ENCODE results near the gene HACD4. TPM values are rescaled to one million over a fixed set of nuclear protein-coding genes. Genes with fewer than 3 reads are reported as not detected.
"Not testable (repeated sequence)": the region's sequence is repeated elsewhere in the genome, so short reads cannot be mapped to it uniquely, and the experiment has no call there.

The HACD4 gene
- total and polyA plus RNA-seq, 2 experiments from 2014 or later, result 1.7 to 2.5 TPM

DNA sequence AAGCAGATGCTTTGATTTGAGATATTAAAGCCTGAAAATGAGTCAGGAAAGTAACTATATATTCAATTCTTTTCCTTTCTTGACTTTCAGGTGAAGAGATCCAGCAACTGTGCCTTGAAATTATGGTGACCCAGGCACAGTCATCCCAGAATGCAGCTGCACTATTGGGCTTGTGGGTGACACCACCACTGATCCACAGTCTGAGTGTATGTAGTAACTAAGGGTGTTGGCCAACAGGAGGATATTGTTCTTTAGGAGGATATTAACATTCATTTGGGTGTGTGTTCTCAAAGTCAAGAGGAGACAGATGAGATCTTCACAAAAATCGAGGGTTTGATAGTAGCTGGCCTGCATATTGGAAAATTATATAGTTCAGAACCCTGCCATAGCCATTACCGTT lies 53.2 kb downstream of the HACD4 start (continued):
- TF ChIP-seq, protein P1, sequence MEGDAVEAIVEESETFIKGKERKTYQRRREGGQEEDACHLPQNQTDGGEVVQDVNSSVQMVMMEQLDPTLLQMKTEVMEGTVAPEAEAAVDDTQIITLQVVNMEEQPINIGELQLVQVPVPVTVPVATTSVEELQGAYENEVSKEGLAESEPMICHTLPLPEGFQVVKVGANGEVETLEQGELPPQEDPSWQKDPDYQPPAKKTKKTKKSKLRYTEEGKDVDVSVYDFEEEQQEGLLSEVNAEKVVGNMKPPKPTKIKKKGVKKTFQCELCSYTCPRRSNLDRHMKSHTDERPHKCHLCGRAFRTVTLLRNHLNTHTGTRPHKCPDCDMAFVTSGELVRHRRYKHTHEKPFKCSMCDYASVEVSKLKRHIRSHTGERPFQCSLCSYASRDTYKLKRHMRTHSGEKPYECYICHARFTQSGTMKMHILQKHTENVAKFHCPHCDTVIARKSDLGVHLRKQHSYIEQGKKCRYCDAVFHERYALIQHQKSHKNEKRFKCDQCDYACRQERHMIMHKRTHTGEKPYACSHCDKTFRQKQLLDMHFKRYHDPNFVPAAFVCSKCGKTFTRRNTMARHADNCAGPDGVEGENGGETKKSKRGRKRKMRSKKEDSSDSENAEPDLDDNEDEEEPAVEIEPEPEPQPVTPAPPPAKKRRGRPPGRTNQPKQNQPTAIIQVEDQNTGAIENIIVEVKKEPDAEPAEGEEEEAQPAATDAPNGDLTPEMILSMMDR (conservative IDR thresholded peaks at IDR 0.05; ENCODE audit: low read depth in 2 of 2), result no peak
- TF ChIP-seq ZNF331 (CRISPR knock-in tag; IDR thresholded peaks at IDR 0.05; ENCODE audit: low read depth), result no peak
- no peak for TF ChIP-seq STAT1 (IDR thresholded peaks at IDR 0.05; ENCODE audit: unreplicated experiment)
- TF ChIP-seq POLR2AphosphoS5 (IDR thresholded peaks at IDR 0.05; ENCODE audit: low read depth), result no peak
- TF ChIP-seq EZH2phosphoT487 (IDR thresholded peaks at IDR 0.05; ENCODE audit: unreplicated experiment), result no peak
- no peak for TF ChIP-seq ZNF114 (CRISPR knock-in tag; IDR thresholded peaks at IDR 0.05)
- TF ChIP-seq, protein P2, sequence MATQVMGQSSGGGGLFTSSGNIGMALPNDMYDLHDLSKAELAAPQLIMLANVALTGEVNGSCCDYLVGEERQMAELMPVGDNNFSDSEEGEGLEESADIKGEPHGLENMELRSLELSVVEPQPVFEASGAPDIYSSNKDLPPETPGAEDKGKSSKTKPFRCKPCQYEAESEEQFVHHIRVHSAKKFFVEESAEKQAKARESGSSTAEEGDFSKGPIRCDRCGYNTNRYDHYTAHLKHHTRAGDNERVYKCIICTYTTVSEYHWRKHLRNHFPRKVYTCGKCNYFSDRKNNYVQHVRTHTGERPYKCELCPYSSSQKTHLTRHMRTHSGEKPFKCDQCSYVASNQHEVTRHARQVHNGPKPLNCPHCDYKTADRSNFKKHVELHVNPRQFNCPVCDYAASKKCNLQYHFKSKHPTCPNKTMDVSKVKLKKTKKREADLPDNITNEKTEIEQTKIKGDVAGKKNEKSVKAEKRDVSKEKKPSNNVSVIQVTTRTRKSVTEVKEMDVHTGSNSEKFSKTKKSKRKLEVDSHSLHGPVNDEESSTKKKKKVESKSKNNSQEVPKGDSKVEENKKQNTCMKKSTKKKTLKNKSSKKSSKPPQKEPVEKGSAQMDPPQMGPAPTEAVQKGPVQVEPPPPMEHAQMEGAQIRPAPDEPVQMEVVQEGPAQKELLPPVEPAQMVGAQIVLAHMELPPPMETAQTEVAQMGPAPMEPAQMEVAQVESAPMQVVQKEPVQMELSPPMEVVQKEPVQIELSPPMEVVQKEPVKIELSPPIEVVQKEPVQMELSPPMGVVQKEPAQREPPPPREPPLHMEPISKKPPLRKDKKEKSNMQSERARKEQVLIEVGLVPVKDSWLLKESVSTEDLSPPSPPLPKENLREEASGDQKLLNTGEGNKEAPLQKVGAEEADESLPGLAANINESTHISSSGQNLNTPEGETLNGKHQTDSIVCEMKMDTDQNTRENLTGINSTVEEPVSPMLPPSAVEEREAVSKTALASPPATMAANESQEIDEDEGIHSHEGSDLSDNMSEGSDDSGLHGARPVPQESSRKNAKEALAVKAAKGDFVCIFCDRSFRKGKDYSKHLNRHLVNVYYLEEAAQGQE (IDR thresholded peaks at IDR 0.05; ENCODE audit: unreplicated experiment), result no peak
- TF ChIP-seq EZH2 (IDR thresholded peaks at IDR 0.05; ENCODE audit: low read depth, unreplicated experiment), result no peak

DNA sequence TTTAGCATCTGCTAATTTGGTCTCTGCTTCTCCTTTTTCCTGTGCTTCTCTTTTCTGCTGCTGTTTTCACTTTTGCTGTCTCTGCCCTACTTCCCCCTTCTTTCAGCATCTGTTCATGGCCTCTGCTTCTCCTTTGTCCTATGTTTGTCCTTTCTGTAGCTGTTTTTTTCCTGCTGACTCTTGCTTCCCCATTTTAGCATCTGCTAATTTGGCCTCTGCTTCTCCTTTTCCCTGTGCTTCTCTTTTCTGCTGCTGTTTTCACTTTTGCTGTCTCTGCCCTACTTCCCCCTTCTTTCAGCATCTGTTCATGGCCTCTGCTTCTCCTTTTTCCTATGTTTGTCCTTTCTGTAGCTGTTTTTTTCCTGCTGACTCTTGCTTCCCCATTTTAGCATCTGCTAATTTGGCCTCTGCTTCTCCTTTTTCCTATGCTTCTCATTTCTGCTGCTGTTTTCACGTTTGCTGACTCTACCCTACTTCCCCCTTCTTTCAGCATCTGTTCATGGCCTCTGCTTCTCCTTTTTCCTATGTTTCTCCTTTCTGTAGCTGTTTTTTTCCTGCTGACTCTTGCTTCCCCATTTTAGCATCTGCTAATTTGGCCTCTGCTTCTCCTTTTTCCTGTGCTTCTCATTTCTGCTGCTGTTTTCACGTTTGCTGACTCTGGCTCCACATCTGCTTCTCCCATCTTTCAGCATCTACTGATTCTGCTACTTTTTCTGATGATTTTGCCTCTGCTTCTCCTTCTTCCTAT lies 57.1 kb downstream of the HACD4 start:
- H3K79me2 ChIP-seq (replicated peaks; ENCODE audit: insufficient read depth); H4K20me1 ChIP-seq (replicated peaks; ENCODE audit: insufficient read depth); H3K4me3 Mint-ChIP-seq; H3K27me3 ChIP-seq (ENCODE audit: insufficient read depth); ATAC-seq; H3K27ac ChIP-seq (ENCODE audit: low read depth); H3K4me2 ChIP-seq; H3K4me3 ChIP-seq; H3K27ac Mint-ChIP-seq; H3K9me2 ChIP-seq (ENCODE audit: insufficient read depth); H3K9me3 Mint-ChIP-seq; H3F3A ChIP-seq (replicated peaks; ENCODE audit: low read depth); H3K36me3 ChIP-seq (ENCODE audit: insufficient read depth); H3K4me1 ChIP-seq (ENCODE audit: insufficient read depth); H2AFZ ChIP-seq; H3K27me3 Mint-ChIP-seq (ENCODE audit: insufficient read depth, low read depth, poor library complexity); DNase-seq (ENCODE audit: low spot score); H3K4me1 Mint-ChIP-seq: not testable (repeated sequence)
- H3K36me3 Mint-ChIP-seq (ENCODE audit: low read depth), result peaks cover 20% of the 10 kb centered on the region

DNA sequence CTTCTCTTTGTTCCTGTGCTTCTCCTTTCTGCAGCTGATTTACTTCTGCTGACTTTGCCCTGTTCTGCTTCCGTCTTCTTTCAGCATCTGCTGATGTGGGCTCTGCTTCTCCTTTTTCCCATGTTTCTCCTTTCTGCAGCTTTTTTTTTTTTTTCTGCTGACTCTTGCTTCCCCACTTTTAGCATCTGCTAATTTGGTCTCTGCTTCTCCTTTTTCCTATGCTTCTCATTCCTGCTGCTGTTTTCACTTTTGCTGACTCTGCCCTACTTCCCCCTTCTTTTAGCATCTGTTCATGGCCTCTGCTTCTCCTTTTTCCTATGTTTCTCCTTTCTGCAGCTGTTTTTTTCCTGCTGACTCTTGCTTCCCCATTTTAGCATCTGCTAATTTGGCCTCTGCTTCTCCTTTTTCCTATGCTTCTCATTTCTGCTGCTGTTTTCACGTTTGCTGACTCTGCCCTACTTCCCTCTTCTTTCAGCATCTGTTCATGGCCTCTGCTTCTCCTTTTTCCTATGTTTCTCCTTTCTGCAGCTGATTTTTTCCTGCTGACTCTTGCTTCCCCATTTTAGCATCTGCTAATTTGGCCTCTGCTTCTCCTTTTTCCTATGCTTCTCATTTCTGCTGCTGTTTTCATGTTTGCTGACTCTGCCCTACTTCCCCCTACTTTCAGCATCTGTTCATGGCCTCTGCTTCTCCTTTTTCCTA lies 58.0 kb downstream of the HACD4 start:
- H3K27ac ChIP-seq (ENCODE audit: low read depth); H3K27me3 Mint-ChIP-seq (ENCODE audit: insufficient read depth, low read depth, poor library complexity); H3K9me3 Mint-ChIP-seq; H3K4me3 ChIP-seq; H3K79me2 ChIP-seq (replicated peaks; ENCODE audit: insufficient read depth); H2AFZ ChIP-seq; H3K4me1 ChIP-seq (ENCODE audit: insufficient read depth); H4K20me1 ChIP-seq (replicated peaks; ENCODE audit: insufficient read depth); H3K4me2 ChIP-seq; H3F3A ChIP-seq (replicated peaks; ENCODE audit: low read depth); ATAC-seq; H3K4me3 Mint-ChIP-seq; H3K36me3 ChIP-seq (ENCODE audit: insufficient read depth); H3K4me1 Mint-ChIP-seq; DNase-seq (ENCODE audit: low spot score); H3K27ac Mint-ChIP-seq; H3K27me3 ChIP-seq (ENCODE audit: insufficient read depth); H3K9me2 ChIP-seq (ENCODE audit: insufficient read depth): not testable (repeated sequence)
- peaks cover 20% of the 10 kb centered on the region for H3K36me3 Mint-ChIP-seq (ENCODE audit: low read depth)

Data from GM23338 (cell line).